HFF-Myc (cell line): ENCODE results near the gene NTM.

Experiments
- DNase-seq: peaks from one replicate; pipeline ENCODE4 v3.0.0-alpha.2; 2011; ENCODE audit warnings: low read depth; ENCODE audit errors: extremely low read depth
- H3K4me3 ChIP-seq: replicated peaks from 2 replicates; pipeline ENCODE4 v1.5.1; 2011; ENCODE audit warnings: low read depth, mild to moderate bottlenecking, control low read depth, low read length
- TF ChIP-seq, protein P1 (sequence below): IDR thresholded peaks from 2 replicates; pipeline ENCODE4 v1.5.1; 2012; ENCODE audit warnings: mild to moderate bottlenecking, low read depth, low read length, control low read depth; ENCODE audit errors: missing control alignments

The NTM gene

DNA sequence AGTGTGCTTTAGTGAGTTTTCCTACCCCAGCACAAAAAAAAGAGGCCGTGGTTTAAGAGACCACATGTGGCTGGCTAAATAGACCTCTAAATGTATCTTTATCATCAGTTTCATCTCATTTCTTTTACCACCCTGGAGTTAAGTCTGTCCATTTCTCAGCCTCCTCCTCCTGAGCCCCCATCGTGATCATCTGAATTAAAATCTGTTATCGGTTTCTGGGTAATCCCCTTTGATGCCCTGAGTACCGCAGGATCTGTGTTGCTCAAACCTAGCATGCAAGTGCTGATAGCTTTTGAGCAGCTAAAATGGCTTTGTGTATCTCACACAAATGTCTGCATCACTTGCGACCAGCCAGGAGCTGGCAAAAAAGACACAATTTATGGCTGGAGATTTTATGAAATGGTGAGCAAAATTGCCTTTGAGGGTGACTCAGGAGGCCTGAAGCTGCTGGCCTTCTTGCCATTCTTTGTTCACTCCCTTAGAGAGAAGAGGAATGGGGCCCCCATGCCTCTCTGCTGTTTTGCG lies 236.5 kb downstream of the NTM start:
- H3K4me3 ChIP-seq = no peak overlapping the region
- TF ChIP-seq, protein P1, sequence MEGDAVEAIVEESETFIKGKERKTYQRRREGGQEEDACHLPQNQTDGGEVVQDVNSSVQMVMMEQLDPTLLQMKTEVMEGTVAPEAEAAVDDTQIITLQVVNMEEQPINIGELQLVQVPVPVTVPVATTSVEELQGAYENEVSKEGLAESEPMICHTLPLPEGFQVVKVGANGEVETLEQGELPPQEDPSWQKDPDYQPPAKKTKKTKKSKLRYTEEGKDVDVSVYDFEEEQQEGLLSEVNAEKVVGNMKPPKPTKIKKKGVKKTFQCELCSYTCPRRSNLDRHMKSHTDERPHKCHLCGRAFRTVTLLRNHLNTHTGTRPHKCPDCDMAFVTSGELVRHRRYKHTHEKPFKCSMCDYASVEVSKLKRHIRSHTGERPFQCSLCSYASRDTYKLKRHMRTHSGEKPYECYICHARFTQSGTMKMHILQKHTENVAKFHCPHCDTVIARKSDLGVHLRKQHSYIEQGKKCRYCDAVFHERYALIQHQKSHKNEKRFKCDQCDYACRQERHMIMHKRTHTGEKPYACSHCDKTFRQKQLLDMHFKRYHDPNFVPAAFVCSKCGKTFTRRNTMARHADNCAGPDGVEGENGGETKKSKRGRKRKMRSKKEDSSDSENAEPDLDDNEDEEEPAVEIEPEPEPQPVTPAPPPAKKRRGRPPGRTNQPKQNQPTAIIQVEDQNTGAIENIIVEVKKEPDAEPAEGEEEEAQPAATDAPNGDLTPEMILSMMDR = no peak
- DNase-seq = no peak

DNA sequence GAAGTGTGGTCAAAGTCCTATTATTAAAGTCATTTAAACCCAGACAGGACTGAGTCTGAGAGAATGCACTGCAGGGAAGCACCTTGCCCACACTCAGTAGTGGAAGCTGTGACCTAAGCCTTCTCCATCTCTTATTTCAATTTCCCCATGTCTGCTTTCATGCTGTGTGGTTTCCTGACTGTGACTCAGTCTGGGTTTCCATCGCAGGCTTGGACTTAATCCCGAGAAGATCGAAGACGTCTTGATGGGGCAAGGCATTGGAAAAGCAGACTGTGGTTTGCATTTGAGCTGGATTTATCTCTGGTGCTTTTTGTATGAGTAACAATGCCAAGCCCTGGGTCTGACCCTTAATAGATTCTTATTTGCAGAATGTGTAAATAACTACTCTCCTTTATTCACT lies 238.9 kb downstream of the NTM start:
- DNase-seq = no peak
- TF ChIP-seq, protein P1 = no peak
- H3K4me3 ChIP-seq = no peak overlapping the region

DNA sequence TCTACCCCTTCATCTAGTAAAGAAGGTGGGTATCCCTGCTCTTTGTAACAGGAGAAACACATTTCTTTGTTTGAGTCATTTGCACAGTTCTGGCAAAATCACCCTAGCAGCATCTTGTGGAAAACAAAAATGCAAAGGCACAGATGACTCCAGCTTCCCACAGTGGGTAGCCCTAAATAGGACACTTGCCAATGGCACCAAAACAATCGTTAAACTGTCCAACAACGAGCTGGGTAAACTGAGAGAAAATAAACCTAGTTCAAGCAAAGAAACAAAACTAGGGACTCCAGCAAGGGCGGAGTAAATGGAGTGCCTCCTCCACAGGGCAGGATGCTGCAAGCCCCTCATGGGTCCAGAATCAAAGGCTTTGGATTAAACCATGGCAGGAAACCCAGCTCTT lies 239.5 kb downstream of the NTM start:
- TF ChIP-seq, protein P1 = no peak
- DNase-seq = no peak
- H3K4me3 ChIP-seq = no peak overlapping the region

DNA sequence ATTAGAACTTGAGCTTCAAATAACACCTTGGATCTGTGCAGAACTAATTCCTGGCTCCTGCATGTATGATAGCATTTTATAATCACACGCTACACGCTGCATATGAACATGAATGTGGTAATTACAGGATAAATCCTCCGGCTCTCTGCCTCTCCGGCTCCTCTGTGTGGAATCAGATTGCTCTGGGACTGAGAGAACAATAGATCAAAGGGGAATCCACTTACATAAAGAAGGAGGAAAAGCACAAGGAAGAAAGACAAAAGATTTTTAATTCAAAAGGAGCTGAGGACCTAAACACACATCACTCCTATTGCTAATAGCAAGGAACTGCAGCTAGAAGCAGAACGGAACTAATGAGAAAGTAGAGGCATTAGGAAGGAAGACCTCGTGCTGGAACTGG lies 240.9 kb downstream of the NTM start:
- TF ChIP-seq, protein P1 = no peak
- no peak for DNase-seq

DNA sequence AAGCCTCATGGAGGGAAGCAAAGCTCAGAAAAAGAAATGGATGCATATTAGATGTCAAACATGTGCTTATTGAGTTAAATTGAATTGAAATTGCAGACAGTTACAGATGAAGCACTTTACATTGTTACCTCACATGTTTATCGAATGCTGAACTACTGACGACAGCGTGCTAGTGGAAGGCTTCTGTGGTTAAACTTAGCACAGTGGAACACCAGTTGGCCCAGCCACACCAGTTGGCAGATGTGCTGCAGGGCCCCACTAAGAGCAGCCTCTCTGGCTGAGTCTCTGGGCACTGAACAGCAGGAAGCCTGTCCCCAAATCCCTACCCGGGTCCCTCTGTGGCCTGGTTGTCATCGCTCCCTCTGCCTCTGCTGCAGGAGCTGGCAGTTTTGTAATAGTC lies 242.1 kb downstream of the NTM start:
- no peak overlapping the region for H3K4me3 ChIP-seq
- no peak for DNase-seq

More for the DNA sequence above, 240.9 kb downstream of the NTM start:
- H3K4me3 ChIP-seq = no peak overlapping the region

DNA sequence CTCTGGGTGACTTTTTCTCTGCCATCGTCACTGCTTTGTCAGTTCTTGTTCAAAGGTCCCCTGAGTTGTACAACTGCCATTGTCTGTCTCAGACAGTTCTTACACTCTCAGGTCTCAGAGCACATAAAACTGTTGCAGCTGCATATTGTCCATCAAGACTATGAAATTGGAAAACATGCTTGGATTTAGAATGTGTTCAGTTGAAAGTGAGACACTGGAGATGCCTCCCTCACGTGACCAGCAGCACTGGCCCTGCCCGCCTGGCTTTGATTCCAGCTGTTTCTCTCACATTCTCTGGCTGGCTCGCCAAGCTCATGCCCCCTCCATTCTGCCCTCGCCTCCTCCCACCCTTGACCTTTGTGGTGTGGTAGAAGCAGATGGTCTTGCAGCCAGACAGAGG lies 244.2 kb downstream of the NTM start:
- H3K4me3 ChIP-seq = no peak overlapping the region
- TF ChIP-seq, protein P1 = no peak
- no peak for DNase-seq

More for the DNA sequence above, 242.1 kb downstream of the NTM start:
- TF ChIP-seq, protein P1 = no peak

DNA sequence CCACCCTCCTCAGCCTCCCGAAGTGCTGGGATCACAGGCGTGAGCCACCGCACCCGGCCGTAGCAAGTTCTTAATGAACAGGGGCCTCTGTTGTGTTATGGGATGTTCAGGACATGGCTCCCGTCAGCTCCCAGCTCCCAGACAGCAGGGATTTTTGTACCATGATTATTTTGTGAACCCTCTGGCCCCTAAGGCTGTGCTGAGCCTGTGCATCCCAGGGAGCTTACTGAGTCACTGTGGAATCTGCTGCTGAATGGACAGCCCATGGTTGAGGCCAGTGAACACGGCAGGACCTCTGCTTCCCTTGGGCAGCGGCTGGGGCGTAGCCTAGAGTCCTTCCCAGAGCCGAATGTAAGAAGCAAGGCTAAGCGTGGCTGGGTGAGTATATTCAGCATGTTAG lies 245.2 kb downstream of the NTM start:
- TF ChIP-seq, protein P1 = no peak
- no peak overlapping the region for H3K4me3 ChIP-seq

More for the DNA sequence above, 245.2 kb downstream of the NTM start:
- DNase-seq = no peak
